Prostate gland (tissue), 2 donors: Measurements from ENCODE around the gene CD276. TPM values are rescaled to one million over a fixed set of nuclear protein-coding genes. Genes with fewer than 3 reads are reported as not detected.

Experiments
- DNase-seq: peaks from one replicate; pipeline ENCODE4 v3.0.0-alpha.2; 2019; ENCODE audit warnings: low spot score
- H3K27ac ChIP-seq, 2 donors: fragments of 200-600 bp; sonication (generic); 2 replicates each; pipeline ENCODE4 v1.5.1; 2017 to 2019
- H3K27me3 ChIP-seq: fragments of 200-600 bp; sonication (generic); replicated peaks from 2 replicates; pipeline ENCODE4 v1.5.1; 2019; ENCODE audit not compliant: insufficient read depth
- H3K36me3 ChIP-seq, 2 donors: fragments of 200-600 bp; sonication (generic); 1 replicate in 1 of 2; 2 replicates in 1 of 2; pipeline versions ENCODE4 v1.5.1 to v1.8.1; 2017 to 2019
- H3K4me1 ChIP-seq: fragments of 200-600 bp; sonication (generic); replicated peaks from 2 replicates; pipeline ENCODE4 v1.5.1; 2019
- H3K4me3 ChIP-seq, 2 donors: fragments of 200-600 bp; sonication (generic); 2 replicates each; pipeline ENCODE4 v1.5.1; 2017 to 2019
- H3K9me3 ChIP-seq: fragments of 200-600 bp; sonication (generic); 2 replicates; pipeline ENCODE4 v1.5.1; 2017
- POLR2A ChIP-seq: fragments of 450-650 bp; IDR thresholded peaks from one replicate; pipeline ENCODE4 v1.6.1; 2016; ENCODE audit warnings: antibody characterized with exemption, mild to moderate bottlenecking
- POLR2AphosphoS5 ChIP-seq: sonication (generic); formaldehyde crosslinking; IDR thresholded peaks from one replicate; pipeline ENCODE4 v1.6.1; 2017; ENCODE audit warnings: antibody characterized with exemption
- WGBS: methylation state at CpG from one replicate; pipeline ENCODE4 v1.1.5; 2018; 5-methylcytosine and 5-hydroxymethylcytosine counted together
- intact Hi-C: fragments of 100-400 bp; cut with DNase I; formaldehyde crosslinking; loops from one replicate; pipeline ENCODE4 v1.14.2; 2022
- total RNA-seq, 2 donors: library from RNA; depleted of rRNA; stranded (reverse); fragments of >200 nt; gene quantifications; one replicate each; pipeline ENCODE4 v1.1.0, GENCODE V29; 2016
- TF ChIP-seq, protein P1 (sequence below), 4 experiments: fragments of 200-600 bp in 2 of 4; fragments of 450-650 bp in 2 of 4; sonication (generic) in 2 of 4; IDR thresholded peaks; 1 replicate in 3 of 4; 2 replicates in 1 of 4; pipeline ENCODE4 v1.5.1; 2016 to 2019; ENCODE audit warnings: antibody characterized with exemption in 4 of 4, mild to moderate bottlenecking in 2 of 4, moderate library complexity in 2 of 4

CD276 gene
- total RNA-seq, 2 donors from 2014 or later, result 75.0 to 91.3 TPM

DNA sequence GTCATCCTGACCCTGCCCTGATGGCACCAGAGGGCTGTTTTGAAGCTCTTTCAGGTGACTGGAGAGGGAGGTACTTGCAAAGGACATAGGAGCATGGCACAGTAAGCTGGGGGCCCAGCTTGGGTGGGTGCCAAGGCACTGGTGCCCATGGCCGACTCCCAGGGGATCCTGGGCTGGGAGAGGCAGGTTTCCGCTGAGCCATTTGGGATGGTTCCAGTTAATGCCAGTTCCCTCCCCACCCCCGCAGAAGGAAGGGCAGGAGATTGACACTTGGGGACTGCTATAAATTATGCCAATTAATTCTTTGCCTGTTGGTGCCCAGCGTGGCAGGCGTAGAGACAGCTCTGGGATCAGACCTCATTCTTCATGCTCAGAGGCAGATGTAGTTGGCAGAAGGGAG is 26.1 kb downstream of the CD276 start:
- TF ChIP-seq, protein P1, sequence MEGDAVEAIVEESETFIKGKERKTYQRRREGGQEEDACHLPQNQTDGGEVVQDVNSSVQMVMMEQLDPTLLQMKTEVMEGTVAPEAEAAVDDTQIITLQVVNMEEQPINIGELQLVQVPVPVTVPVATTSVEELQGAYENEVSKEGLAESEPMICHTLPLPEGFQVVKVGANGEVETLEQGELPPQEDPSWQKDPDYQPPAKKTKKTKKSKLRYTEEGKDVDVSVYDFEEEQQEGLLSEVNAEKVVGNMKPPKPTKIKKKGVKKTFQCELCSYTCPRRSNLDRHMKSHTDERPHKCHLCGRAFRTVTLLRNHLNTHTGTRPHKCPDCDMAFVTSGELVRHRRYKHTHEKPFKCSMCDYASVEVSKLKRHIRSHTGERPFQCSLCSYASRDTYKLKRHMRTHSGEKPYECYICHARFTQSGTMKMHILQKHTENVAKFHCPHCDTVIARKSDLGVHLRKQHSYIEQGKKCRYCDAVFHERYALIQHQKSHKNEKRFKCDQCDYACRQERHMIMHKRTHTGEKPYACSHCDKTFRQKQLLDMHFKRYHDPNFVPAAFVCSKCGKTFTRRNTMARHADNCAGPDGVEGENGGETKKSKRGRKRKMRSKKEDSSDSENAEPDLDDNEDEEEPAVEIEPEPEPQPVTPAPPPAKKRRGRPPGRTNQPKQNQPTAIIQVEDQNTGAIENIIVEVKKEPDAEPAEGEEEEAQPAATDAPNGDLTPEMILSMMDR (IDR thresholded peaks at IDR 0.05), result no peak
- TF ChIP-seq POLR2AphosphoS5 (no peak), POLR2A (no peak)
- H3K4me3 ChIP-seq, result no peak overlapping the region
- no peak for DNase-seq
- intact Hi-C loops, result no loop called here
- no peaks in the 10 kb centered on the region for H3K9me3 ChIP-seq
- no peaks in the 10 kb centered on the region for H3K27me3 ChIP-seq
- H3K27ac ChIP-seq, result no peak overlapping the region
- WGBS, result 65% methylated on average over 5 of the region's 5 CpGs
- peaks cover 0 to 9% of the 10 kb centered on the region in 2 donors for H3K36me3 ChIP-seq
- H3K4me1 ChIP-seq, result no peaks in the 10 kb centered on the region

DNA sequence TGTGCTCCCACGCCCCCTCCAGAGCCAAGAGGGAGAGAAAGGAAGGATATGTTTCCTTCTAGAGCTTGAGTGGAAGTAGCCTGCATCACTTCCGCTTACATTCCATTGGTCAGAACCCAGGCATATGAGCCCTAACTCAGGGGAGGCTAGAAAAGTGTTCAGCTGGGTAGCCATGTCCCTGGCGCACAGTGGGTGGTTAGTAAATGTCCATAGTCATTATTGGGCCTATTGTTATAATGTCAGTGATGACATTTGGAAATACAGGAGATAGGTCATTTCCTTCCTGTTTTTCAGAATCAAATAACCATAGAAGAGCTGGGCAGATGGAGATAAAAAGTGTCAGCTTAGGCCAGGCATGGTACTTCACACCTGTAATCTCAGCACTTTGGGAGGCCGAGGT is 27.3 kb downstream of the CD276 start:
- H3K36me3 ChIP-seq, result peaks cover 0 to 9% of the 10 kb centered on the region in 2 donors
- WGBS, result 95% methylated on average over 4 of the region's 4 CpGs
- intact Hi-C loops, result no loop called here

GRCh38 chr15:73712107-73712506 is 27.9 kb downstream of the CD276 start:
- intact Hi-C loops, result no loop called here
- Histone ChIP-seq H3K4me1 (no peaks in the 10 kb centered on the region), H3K4me3 (no peak overlapping the region), H3K27ac (no peak overlapping the region), H3K9me3 (no peaks in the 10 kb centered on the region), H3K36me3 (peaks cover 0 to 9% of the 10 kb centered on the region in 2 donors), H3K27me3 (no peaks in the 10 kb centered on the region)
- no peak for DNase-seq
- no peak for TF ChIP-seq POLR2AphosphoS5
- TF ChIP-seq, protein P1 (IDR thresholded peaks at IDR 0.05), result no peak
- TF ChIP-seq POLR2A, result no peak

More for the DNA sequence above, 27.3 kb downstream of the CD276 start:
- Histone ChIP-seq H3K9me3 (no peaks in the 10 kb centered on the region), H3K4me1 (no peaks in the 10 kb centered on the region), H3K27me3 (no peaks in the 10 kb centered on the region), H3K4me3 (no peak overlapping the region), H3K27ac (no peak overlapping the region)
- TF ChIP-seq POLR2A (no peak), POLR2AphosphoS5 (no peak)
- TF ChIP-seq, protein P1 (IDR thresholded peaks at IDR 0.05), result no peak
- DNase-seq, result no peak

DNA sequence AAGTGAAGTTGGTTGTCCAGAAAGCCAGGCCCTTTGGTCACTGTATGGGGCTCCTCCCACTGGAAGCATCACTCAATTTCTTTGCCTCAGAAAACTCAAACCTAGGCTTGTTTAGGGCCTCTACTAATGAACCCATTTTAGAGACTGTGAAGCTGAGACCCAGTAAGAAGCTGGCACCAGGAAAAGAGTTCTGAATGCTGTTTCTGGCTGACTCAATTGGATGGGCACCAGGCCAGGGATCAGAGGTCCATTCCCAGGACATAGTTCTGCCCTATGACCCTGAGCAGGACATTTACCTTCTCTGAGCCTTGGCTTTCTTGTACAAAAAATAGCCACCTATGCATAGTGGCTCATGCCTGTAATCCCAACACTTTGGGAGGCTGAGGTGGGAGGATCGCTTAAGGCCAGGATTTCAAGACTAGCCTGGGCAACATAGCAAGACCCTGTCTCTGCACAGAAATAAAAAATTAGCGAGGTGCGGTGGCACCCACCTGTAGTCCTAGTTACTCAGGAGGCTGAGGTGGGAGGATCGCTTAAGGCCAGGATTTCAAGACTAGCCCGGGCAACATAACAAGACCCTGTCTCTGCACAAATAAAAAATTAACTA is 30.6 kb downstream of the CD276 start:
- DNase-seq, result no peak
- Histone ChIP-seq H3K27me3 (no peaks in the 10 kb centered on the region), H3K36me3 (no peaks in the 10 kb centered on the region), H3K4me1 (no peaks in the 10 kb centered on the region), H3K9me3 (no peaks in the 10 kb centered on the region), H3K4me3 (no peak overlapping the region), H3K27ac (no peak overlapping the region)
- intact Hi-C loops, result no loop called here
- 89% methylated on average over 5 of the region's 5 CpGs for WGBS
- TF ChIP-seq, protein P1 (IDR thresholded peaks at IDR 0.05), result no peak
- TF ChIP-seq POLR2AphosphoS5 (no peak), POLR2A (no peak)

DNA sequence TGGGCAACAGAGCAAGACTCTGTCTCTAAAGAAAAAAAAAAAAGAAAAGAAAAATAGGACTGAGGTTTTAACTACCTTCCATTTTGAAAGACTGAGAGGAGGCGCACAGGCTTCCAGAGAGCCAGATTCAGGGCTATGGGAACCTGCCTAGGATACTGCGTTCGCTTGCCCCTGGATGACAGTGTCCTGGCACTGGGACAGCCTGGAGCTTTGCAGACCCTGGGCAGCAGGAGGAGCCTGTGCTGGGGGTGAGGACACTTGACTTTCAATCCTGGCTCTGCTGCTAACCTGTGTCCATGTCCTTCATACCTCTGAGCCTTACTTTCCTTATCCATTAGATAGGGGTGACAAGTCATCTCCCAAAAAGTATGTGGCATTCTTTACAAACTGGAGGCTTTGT is 31.2 kb downstream of the CD276 start:
- no peak overlapping the region for H3K4me3 ChIP-seq
- WGBS, result 69% methylated on average over 3 of the region's 3 CpGs

More for the DNA sequence above, 31.2 kb downstream of the CD276 start:
- Histone ChIP-seq H3K36me3 (no peaks in the 10 kb centered on the region), H3K9me3 (no peaks in the 10 kb centered on the region), H3K27me3 (no peaks in the 10 kb centered on the region), H3K27ac (no peak overlapping the region), H3K4me1 (no peaks in the 10 kb centered on the region)
- DNase-seq, result no peak
- intact Hi-C loops, result no loop called here
- TF ChIP-seq POLR2AphosphoS5 (no peak), POLR2A (no peak)
- TF ChIP-seq, protein P1 (IDR thresholded peaks at IDR 0.05), result no peak
